IMR-90 (cell line): Measurements from ENCODE around the gene FNDC5. TPM values are rescaled to one million over a fixed set of nuclear protein-coding genes. Genes with fewer than 3 reads are reported as not detected.
A peak's percentile ranks its signal among the peaks of the same experiment; 100 is the strongest.

Source experiments
- ATAC-seq: fragments of 200-7000 bp; cut with Tn5 transposase; 2 replicates; pipeline ENCODE4 v1.9.1; 2020; ENCODE audit warnings: low read depth, mild to moderate bottlenecking, moderate library complexity
- BruUV-seq: library from RNA; stranded (reverse); fragments of 400-500 nt; replicated peaks from 2 replicates; lab custom pipeline; 2021; lab: Mats Ljungman, UMichigan
- CTCF ChIA-PET: fragments of 300-600 bp; formaldehyde crosslinking; extraction: SDS; loops from one replicate; lab custom pipeline; 2021; ENCODE audit warnings: antibody characterized with exemption; lab: Yijun Ruan, JAX
- POLR2A ChIA-PET: fragments of 300-600 bp; sonication (Branson Sonifier 250); formaldehyde crosslinking; loops from one replicate; lab custom pipeline; 2022; ENCODE audit warnings: antibody characterized with exemption; ENCODE audit not compliant: unreplicated experiment; lab: Charles Lee
- DNase-seq: peaks from one replicate; pipeline ENCODE4 v3.0.0; 2013
- H2AFZ ChIP-seq: replicated peaks from 2 replicates; pipeline ENCODE3; 2013; ENCODE audit warnings: low read length, mild to moderate bottlenecking; ENCODE audit not compliant: poor library complexity
- H2AK5ac ChIP-seq: 2 replicates; pipeline ENCODE4 v1.6.1; 2013; ENCODE audit warnings: low read depth, low read length, inconsistent platforms
- H2AK9ac ChIP-seq: replicated peaks from 2 replicates; pipeline ENCODE3; 2013; ENCODE audit warnings: mild to moderate bottlenecking, low read depth, low read length, moderate library complexity; ENCODE audit not compliant: poor library complexity
- H2BK120ac ChIP-seq: 2 replicates; pipeline ENCODE4 v1.6.1; 2013; ENCODE audit warnings: low read depth, low read length, inconsistent platforms
- H2BK15ac ChIP-seq: 3 replicates; pipeline ENCODE4 v1.6.1; 2013; ENCODE audit warnings: low read depth, low read length, inconsistent platforms
- H2BK20ac ChIP-seq: 2 replicates; pipeline ENCODE4 v1.6.1; 2013; ENCODE audit warnings: low read depth, mild to moderate bottlenecking, inconsistent platforms, low read length, moderate library complexity
- H2BK5ac ChIP-seq: 2 replicates; pipeline ENCODE4 v1.6.1; 2013; ENCODE audit warnings: mild to moderate bottlenecking, low read depth, low read length, inconsistent platforms; ENCODE audit not compliant: poor library complexity, severe bottlenecking
- H3K14ac ChIP-seq: replicated peaks from 2 replicates; pipeline ENCODE4 v1.6.1; 2013; ENCODE audit warnings: low read depth, low read length, inconsistent platforms
- H3K18ac ChIP-seq: 2 replicates; pipeline ENCODE4 v1.6.1; 2013; ENCODE audit warnings: low read depth, low read length, control low read depth
- H3K23ac ChIP-seq: 2 replicates; pipeline ENCODE4 v1.6.1; 2013; ENCODE audit warnings: low read depth, low read length, inconsistent platforms
- H3K27ac ChIP-seq: 2 replicates; pipeline ENCODE4 v1.5.1; 2013; ENCODE audit warnings: mild to moderate bottlenecking, control low read depth, low read length; ENCODE audit not compliant: insufficient read depth
- H3K27me3 ChIP-seq: 2 replicates; pipeline ENCODE4 v1.6.1; 2013; ENCODE audit warnings: low read length; ENCODE audit not compliant: control insufficient read depth, insufficient read depth
- H3K36me3 ChIP-seq: 2 replicates; pipeline ENCODE4 v1.6.1; 2013; ENCODE audit warnings: low read length, mixed read lengths; ENCODE audit not compliant: control insufficient read depth, insufficient read depth
- H3K4ac ChIP-seq: 2 replicates; pipeline ENCODE4 v1.6.1; 2013; ENCODE audit warnings: low read depth, low read length, inconsistent platforms
- H3K4me1 ChIP-seq: 2 replicates; pipeline ENCODE4 v1.6.1; 2013; ENCODE audit warnings: low read length, mixed read lengths; ENCODE audit not compliant: control insufficient read depth, insufficient read depth
- H3K4me2 ChIP-seq: 2 replicates; pipeline ENCODE4 v1.6.1; 2013; ENCODE audit warnings: low read depth, mild to moderate bottlenecking, control low read depth, low read length, moderate library complexity
- H3K4me3 ChIP-seq: 2 replicates; pipeline ENCODE4 v1.5.1; 2013; ENCODE audit warnings: low read depth, mild to moderate bottlenecking, control low read depth, low read length, moderate library complexity; ENCODE audit not compliant: insufficient read depth
- H3K56ac ChIP-seq: 2 replicates; pipeline ENCODE4 v1.6.1; 2013; ENCODE audit warnings: low read length, inconsistent platforms; ENCODE audit not compliant: insufficient read depth; ENCODE audit errors: extremely low read depth
- H3K79me1 ChIP-seq, 2 experiments: 2 replicates each; pipeline ENCODE4 v1.6.1; 2013; ENCODE audit warnings: low read length in 2 of 2, inconsistent platforms in 1 of 2, low read depth in 1 of 2
- H3K9ac ChIP-seq: 2 replicates; pipeline ENCODE4 v1.6.1; 2013; ENCODE audit warnings: low read depth, low read length, control low read depth
- H3K9me1 ChIP-seq: 2 replicates; pipeline ENCODE4 v1.6.1; 2013; ENCODE audit warnings: low read length, inconsistent platforms; ENCODE audit not compliant: insufficient read depth
- H3K9me3 ChIP-seq: 2 replicates; pipeline ENCODE4 v1.6.1; 2013; ENCODE audit warnings: low read length; ENCODE audit not compliant: control insufficient read depth, insufficient read depth
- H4K20me1 ChIP-seq: 2 replicates; pipeline ENCODE4 v1.6.1; 2013; ENCODE audit warnings: low read length, inconsistent platforms; ENCODE audit not compliant: insufficient read depth
- H4K5ac ChIP-seq: 2 replicates; pipeline ENCODE4 v1.6.1; 2013; ENCODE audit warnings: mild to moderate bottlenecking, low read depth, low read length, control low read depth
- H4K8ac ChIP-seq, 2 experiments: 2 replicates each; pipeline ENCODE4 v1.6.1; 2013; ENCODE audit warnings: low read depth in 2 of 2, low read length in 2 of 2, control low read depth in 1 of 2, inconsistent platforms in 1 of 2
- H4K91ac ChIP-seq: 2 replicates; pipeline ENCODE4 v1.6.1; 2013; ENCODE audit warnings: low read depth, low read length, inconsistent platforms; ENCODE audit not compliant: insufficient read depth
- MXI1 ChIP-seq: IDR thresholded peaks from 2 replicates; pipeline ENCODE4 v1.6.1; 2012; ENCODE audit warnings: low read depth, mild to moderate bottlenecking, low read length, moderate library complexity, borderline replicate concordance
- NFE2L2 ChIP-seq: fragments of 150-350 bp; IDR thresholded peaks from 2 replicates; pipeline ENCODE4 v1.6.1; 2016; ENCODE audit warnings: low read depth, mild to moderate bottlenecking, low read length
- POLR2A ChIP-seq: IDR thresholded peaks from 2 replicates; pipeline ENCODE4 v1.6.1; 2012; ENCODE audit warnings: mild to moderate bottlenecking, low read depth, low read length
- RAD21 ChIP-seq: IDR thresholded peaks from 2 replicates; pipeline ENCODE4 v1.6.1; 2012; ENCODE audit warnings: low read length, improper control_type of control experiment
- SMC3 ChIP-seq: fragments of 150-350 bp; IDR thresholded peaks from 2 replicates; pipeline ENCODE4 v1.6.1; 2016; ENCODE audit warnings: low read depth, mild to moderate bottlenecking, antibody characterized with exemption, low read length, moderate library complexity
- WGBS, 2 experiments: methylation state at CpG; one replicate each; pipeline versions ENCODE4 v1.1.5 to v1.1.7; 2013; ENCODE audit warnings: missing lambda C conversion rate in 2 of 2; ENCODE audit not compliant: insufficient read length in 1 of 2; ENCODE audit errors: extremely low coverage in 2 of 2; 5-methylcytosine and 5-hydroxymethylcytosine counted together
- dilution Hi-C: fragments of 300-500 bp; cut with HindIII; formaldehyde crosslinking; loops from one replicate; pipeline ENCODE4 v1.14.3; 2018; ENCODE audit warnings: low sequenced_read_pairs; ENCODE audit not compliant: unreplicated experiment
- in situ Hi-C: fragments of 300-500 bp; cut with MboI; formaldehyde crosslinking; loops from 3 replicates; pipeline ENCODE4 v1.14.3; 2019; ENCODE audit warnings: low sequenced_read_pairs, inconsistent platforms, mixed read lengths
- intact Hi-C: fragments of 100-400 bp; cut with micrococcal nuclease; formaldehyde crosslinking; loops from 2 replicates; pipeline ENCODE4 v1.10.0; 2022
- polyA plus RNA-seq, 3 experiments: library from polyadenylated mRNA; depleted of rRNA; stranded (reverse); fragments of >200 nt; gene quantifications; 2 replicates each; pipeline ENCODE4 v1.2.3, GENCODE V29; 2012; ENCODE audit warnings: low replicate concordance in 1 of 3
- total RNA-seq: library from RNA; depleted of rRNA; stranded (reverse); fragments of >200 nt; gene quantifications from 2 replicates; pipeline ENCODE4 v1.2.3, GENCODE V29; 2012
- TF ChIP-seq, protein P1 (sequence below): fragments of 150-350 bp; IDR thresholded peaks from 2 replicates; pipeline ENCODE4 v1.6.1; 2016; ENCODE audit warnings: low read depth, mild to moderate bottlenecking, low read length, moderate library complexity, borderline replicate concordance

FNDC5 gene
- total and polyA plus RNA-seq, 2 of the 4 experiments (the other 2 are of a cell fraction), result 1.2 to 1.6 TPM

DNA sequence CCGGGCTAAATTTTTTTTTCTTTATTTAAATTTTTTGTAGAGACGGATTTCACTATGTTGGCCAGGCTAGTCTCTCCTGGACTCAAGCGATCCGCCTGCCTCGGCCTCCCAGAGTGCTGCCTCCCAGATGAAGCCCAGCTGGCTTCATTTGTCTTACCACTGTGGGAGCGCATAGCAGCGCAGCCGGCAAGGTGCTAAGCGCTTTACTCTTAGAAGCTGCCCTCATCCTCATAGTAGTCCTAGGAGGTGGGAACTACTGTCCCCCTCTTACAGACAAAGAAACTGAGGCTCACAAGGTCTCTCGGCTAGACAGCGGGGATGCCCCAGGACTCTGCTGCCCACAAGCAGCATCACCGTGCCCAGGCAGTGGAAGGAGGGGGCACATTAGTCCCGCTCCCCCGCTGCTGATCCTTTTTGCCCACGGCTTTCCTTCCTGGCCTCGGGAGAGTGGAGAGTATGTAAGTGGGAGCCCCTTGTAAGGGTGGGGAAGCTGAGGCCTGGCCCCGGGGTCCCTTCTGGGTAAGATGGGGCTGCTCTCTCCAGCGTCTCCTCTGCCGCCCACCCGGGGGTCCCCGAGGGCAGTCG is 29.8 kb upstream of the FNDC5 start:
- peak overlapping the region; percentile 24 to 62; a peak in 3 of 4 replicates for H4K8ac ChIP-seq
- H2AK5ac ChIP-seq, result peak overlapping the region; percentile 43; the same call in 1 of the 2 replicates
- no peak for TF ChIP-seq NFE2L2
- no peak for TF ChIP-seq MXI1
- TF ChIP-seq, protein P1, sequence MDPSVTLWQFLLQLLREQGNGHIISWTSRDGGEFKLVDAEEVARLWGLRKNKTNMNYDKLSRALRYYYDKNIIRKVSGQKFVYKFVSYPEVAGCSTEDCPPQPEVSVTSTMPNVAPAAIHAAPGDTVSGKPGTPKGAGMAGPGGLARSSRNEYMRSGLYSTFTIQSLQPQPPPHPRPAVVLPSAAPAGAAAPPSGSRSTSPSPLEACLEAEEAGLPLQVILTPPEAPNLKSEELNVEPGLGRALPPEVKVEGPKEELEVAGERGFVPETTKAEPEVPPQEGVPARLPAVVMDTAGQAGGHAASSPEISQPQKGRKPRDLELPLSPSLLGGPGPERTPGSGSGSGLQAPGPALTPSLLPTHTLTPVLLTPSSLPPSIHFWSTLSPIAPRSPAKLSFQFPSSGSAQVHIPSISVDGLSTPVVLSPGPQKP, result no peak
- TF ChIP-seq SMC3, result no peak
- TF ChIP-seq RAD21, result no peak
- TF ChIP-seq POLR2A, result no peak
- peaks cover 6% of the 10 kb centered on the region; the same call in 1 of the 2 replicates for H3K9me1 ChIP-seq
- H2AK9ac ChIP-seq, result peak overlapping the region; percentile 80
- WGBS, 2 experiments, result 40% methylated on average over 1 of the region's 22 CpGs; no CpG with 5 or more reads in 1 of the 2 experiments
- intact Hi-C loops (no loop called here), dilution Hi-C loops (no loop called here), in situ Hi-C loops (no loop called here)
- peaks cover 5% of the 10 kb centered on the region for H3K27me3 ChIP-seq
- CTCF ChIA-PET, result interaction anchor here (0.6 kb wide), 1 partner anchor 499 kb away, joined by 3 read pairs; no protein-coding TSS in a partner anchor
- H3K4me3 ChIP-seq, result peak overlapping the region; percentile 68
- no peak overlapping the region; the same call in 1 of the 2 replicates for H3K14ac ChIP-seq
- no peak overlapping the region for H3K27ac ChIP-seq
- peaks cover 0 to 9% of the 10 kb centered on the region in 2 experiments; a peak in 1 of 4 replicates for H3K79me1 ChIP-seq
- H2BK15ac ChIP-seq, result no peak overlapping the region
- peak overlapping the region; percentile 91 for H2AFZ ChIP-seq
- no peak overlapping the region for H4K5ac ChIP-seq
- DNase-seq, result peak; percentile 7
- peak overlapping the region; percentile 86 for H3K4me2 ChIP-seq
- peak overlapping the region; percentile 43; the same call in 1 of the 2 replicates for H3K4ac ChIP-seq
- H4K91ac ChIP-seq, result no peak overlapping the region
- ATAC-seq, result peak; percentile 10
- H2BK20ac ChIP-seq, result no peak overlapping the region
- H3K23ac ChIP-seq, result peak overlapping the region; percentile 56
- POLR2A ChIA-PET, result no interaction called here
- H3K36me3 ChIP-seq, result peaks cover 1% of the 10 kb centered on the region; the same call in 1 of the 2 replicates
- no peak overlapping the region for H3K18ac ChIP-seq
- BruUV-seq, result no TSS peak
- peaks cover 2% of the 10 kb centered on the region; the same call in 1 of the 2 replicates for H3K4me1 ChIP-seq
- H2BK5ac ChIP-seq, result no peak overlapping the region
- no peak overlapping the region for H3K9ac ChIP-seq
- H2BK120ac ChIP-seq, result no peak overlapping the region
- H4K20me1 ChIP-seq, result no peaks in the 10 kb centered on the region
- H3K9me3 ChIP-seq, result no peaks in the 10 kb centered on the region
- H3K56ac ChIP-seq, result no peak overlapping the region
